Measurements from ENCODE around the gene AHDC1. TPM values are rescaled to one million over a fixed set of nuclear protein-coding genes. Genes with fewer than 3 reads are reported as not detected.

AHDC1 gene
- total and polyA plus RNA-seq, 2 experiments from 2014 or later, result 13.3 to 14.4 TPM

DNA sequence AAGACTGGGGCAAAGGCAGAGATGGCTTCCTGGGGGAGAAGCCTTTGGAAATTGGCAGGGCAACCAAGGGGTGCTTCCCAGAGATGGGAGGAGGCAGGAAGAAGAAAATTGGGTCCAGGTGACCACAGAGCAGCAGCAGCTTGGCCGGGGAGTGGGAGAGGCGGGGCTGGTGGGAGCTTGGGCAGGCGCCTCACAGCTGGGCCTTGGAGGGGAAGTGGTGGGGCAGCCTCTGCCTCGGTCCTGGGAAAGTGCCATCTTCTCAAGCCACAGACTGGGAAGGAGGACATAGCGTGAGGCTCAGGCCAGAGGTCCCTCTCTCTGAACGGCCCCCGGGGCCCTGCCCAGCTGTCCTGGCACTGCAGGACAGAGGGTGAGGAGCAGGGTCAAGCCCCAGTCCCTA is 90.0 kb downstream of the AHDC1 start:
- H3K4me1 ChIP-seq (ENCODE audit: insufficient read depth), result peaks cover 23% of the 10 kb centered on the region
- H3K4me2 ChIP-seq, result no peak overlapping the region
- H3K79me2 ChIP-seq, result no peaks in the 10 kb centered on the region
- no peaks in the 10 kb centered on the region for H3K36me3 ChIP-seq (replicated peaks; ENCODE audit: insufficient read depth, low read depth)
- TF ChIP-seq EZH2 (IDR thresholded peaks at IDR 0.05; ENCODE audit: borderline replicate concordance) (no peak), EZH2phosphoT487 (IDR thresholded peaks at IDR 0.05; ENCODE audit: low read depth, severe bottlenecking, unreplicated experiment) (no peak)
- TF ChIP-seq, protein P1, sequence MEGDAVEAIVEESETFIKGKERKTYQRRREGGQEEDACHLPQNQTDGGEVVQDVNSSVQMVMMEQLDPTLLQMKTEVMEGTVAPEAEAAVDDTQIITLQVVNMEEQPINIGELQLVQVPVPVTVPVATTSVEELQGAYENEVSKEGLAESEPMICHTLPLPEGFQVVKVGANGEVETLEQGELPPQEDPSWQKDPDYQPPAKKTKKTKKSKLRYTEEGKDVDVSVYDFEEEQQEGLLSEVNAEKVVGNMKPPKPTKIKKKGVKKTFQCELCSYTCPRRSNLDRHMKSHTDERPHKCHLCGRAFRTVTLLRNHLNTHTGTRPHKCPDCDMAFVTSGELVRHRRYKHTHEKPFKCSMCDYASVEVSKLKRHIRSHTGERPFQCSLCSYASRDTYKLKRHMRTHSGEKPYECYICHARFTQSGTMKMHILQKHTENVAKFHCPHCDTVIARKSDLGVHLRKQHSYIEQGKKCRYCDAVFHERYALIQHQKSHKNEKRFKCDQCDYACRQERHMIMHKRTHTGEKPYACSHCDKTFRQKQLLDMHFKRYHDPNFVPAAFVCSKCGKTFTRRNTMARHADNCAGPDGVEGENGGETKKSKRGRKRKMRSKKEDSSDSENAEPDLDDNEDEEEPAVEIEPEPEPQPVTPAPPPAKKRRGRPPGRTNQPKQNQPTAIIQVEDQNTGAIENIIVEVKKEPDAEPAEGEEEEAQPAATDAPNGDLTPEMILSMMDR (IDR thresholded peaks at IDR 0.05; ENCODE audit: poor library complexity), result no peak
- no peak for DNase-seq (ENCODE audit: low spot score)
- H2AFZ ChIP-seq, result no peak overlapping the region
- no peak overlapping the region for H3K27ac ChIP-seq
- no peaks in the 10 kb centered on the region for H4K20me1 ChIP-seq (ENCODE audit: insufficient read depth, poor library complexity, severe bottlenecking)
- no peaks in the 10 kb centered on the region for H3K27me3 ChIP-seq
- no peak overlapping the region for H3K4me3 ChIP-seq
- H3K9me3 ChIP-seq (ENCODE audit: low read depth), result no peaks in the 10 kb centered on the region
- 71% methylated on average over 4 of the region's 7 CpGs for WGBS (ENCODE audit: low lambda C conversion rate, missing lambda C conversion rate)
- no peaks in the 10 kb centered on the region for H3K9me2 ChIP-seq (replicated peaks; ENCODE audit: insufficient read depth)

DNA sequence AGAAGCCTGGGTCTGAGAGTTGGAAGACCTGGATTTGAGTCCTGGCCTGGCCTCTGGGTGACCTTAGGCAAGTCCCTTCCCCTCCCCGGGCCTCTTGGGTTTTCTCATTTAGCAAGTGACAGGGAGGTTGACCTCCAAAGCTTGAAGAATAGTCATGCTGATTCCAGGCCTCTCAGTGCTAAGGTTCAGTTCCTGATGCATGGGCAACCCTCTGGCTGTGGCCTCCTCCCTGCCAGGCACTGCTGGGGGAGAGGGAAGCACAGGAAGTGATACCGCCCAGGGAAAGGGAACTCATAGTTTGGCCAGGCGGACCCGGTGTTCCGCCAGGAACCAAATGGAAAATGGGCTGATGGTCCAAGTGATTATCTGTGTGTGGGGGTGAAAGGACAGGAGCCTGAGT is 90.4 kb downstream of the AHDC1 start:
- no peak overlapping the region for H3K4me2 ChIP-seq
- 83% methylated on average over 5 of the region's 5 CpGs for WGBS (ENCODE audit: low lambda C conversion rate, missing lambda C conversion rate)
- H3K79me2 ChIP-seq, result no peaks in the 10 kb centered on the region

DNA sequence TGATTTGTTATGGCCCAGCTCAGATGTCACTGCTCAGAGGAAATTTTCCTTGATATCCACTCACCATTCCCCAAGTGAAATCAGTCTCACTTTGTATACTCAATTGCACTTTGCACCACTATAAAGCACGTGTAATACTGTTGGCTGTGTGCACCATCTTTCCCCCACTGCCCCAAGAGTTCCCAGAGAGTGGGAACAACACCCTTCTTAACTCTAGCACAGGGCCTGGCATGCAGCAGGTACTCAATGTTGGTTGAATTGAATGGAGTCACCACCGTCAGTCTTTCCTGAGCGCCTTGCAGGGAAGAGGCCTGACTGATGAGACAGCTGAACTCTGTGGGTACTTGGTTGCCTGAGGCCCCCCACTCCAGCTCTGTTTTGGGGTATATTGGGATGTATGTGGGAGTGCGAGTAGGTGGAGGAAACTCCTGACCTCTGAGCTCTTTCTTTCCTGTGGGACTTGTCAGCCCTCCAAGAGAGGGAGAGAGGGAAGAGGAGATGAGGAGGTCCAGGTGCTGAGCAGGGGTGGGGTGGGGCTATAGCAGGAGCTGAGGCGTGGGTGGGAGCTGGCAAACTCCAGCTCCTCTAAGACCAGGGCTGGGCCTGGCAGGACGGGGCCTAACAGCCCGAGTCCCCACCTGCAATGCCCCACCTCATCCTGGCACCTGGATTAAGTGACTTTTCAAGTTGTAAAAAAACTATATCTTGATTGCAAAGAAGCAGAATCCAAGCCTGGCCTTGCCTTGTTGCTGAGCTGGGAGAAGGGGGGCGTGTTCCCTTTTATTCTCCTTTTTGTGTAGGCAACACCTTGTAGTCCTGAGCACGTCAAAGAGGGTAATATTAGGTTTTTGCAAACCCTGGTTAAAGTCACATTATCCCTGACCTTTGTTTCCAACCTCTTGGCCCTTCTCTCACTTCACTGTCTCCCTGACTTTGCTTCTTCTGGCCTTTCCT is 94.5 kb downstream of the AHDC1 start:
- Histone ChIP-seq H3K9me2 (replicated peaks; ENCODE audit: insufficient read depth) (no peaks in the 10 kb centered on the region), H3K4me2 (no peak overlapping the region), H3K27me3 (no peaks in the 10 kb centered on the region), H3K4me1 (ENCODE audit: insufficient read depth) (peaks cover 20% of the 10 kb centered on the region), H3K79me2 (no peaks in the 10 kb centered on the region), H2AFZ (no peak overlapping the region), H3K36me3 (replicated peaks; ENCODE audit: insufficient read depth, low read depth) (no peaks in the 10 kb centered on the region), H3K4me3 (no peak overlapping the region), H3K27ac (no peak overlapping the region), H3K9me3 (ENCODE audit: low read depth) (no peaks in the 10 kb centered on the region), H4K20me1 (ENCODE audit: insufficient read depth, poor library complexity, severe bottlenecking) (no peaks in the 10 kb centered on the region)
- WGBS (ENCODE audit: low lambda C conversion rate, missing lambda C conversion rate), result 89% methylated on average over 9 of the region's 9 CpGs
- DNase-seq (ENCODE audit: low spot score), result no peak
- TF ChIP-seq, protein P1 (IDR thresholded peaks at IDR 0.05; ENCODE audit: poor library complexity), result no peak
- TF ChIP-seq EZH2phosphoT487 (IDR thresholded peaks at IDR 0.05; ENCODE audit: low read depth, severe bottlenecking, unreplicated experiment) (no peak), EZH2 (IDR thresholded peaks at IDR 0.05; ENCODE audit: borderline replicate concordance) (no peak)

More for the DNA sequence above, 90.4 kb downstream of the AHDC1 start:
- TF ChIP-seq EZH2 (IDR thresholded peaks at IDR 0.05; ENCODE audit: borderline replicate concordance) (no peak), EZH2phosphoT487 (IDR thresholded peaks at IDR 0.05; ENCODE audit: low read depth, severe bottlenecking, unreplicated experiment) (no peak)
- TF ChIP-seq, protein P1 (IDR thresholded peaks at IDR 0.05; ENCODE audit: poor library complexity), result no peak
- no peak for DNase-seq (ENCODE audit: low spot score)
- no peaks in the 10 kb centered on the region for H4K20me1 ChIP-seq (ENCODE audit: insufficient read depth, poor library complexity, severe bottlenecking)
- no peaks in the 10 kb centered on the region for H3K9me3 ChIP-seq (ENCODE audit: low read depth)
- H3K9me2 ChIP-seq (replicated peaks; ENCODE audit: insufficient read depth), result no peaks in the 10 kb centered on the region
- no peak overlapping the region for H3K27ac ChIP-seq
- H3K4me3 ChIP-seq, result no peak overlapping the region
- H3K4me1 ChIP-seq (ENCODE audit: insufficient read depth), result peaks cover 19% of the 10 kb centered on the region
- no peak overlapping the region for H2AFZ ChIP-seq
- H3K36me3 ChIP-seq (replicated peaks; ENCODE audit: insufficient read depth, low read depth), result no peaks in the 10 kb centered on the region
- H3K27me3 ChIP-seq, result no peaks in the 10 kb centered on the region
